DOHH2 (cell line): ENCODE data around the gene HSD11B1.

Experiments
- EZH2phosphoT487 ChIP-seq: fragments of 200-600 bp; sonication (generic); IDR thresholded peaks from 2 replicates; pipeline ENCODE4 v1.6.1; 2017; ENCODE audit warnings: borderline replicate concordance, mild to moderate bottlenecking, antibody characterized with exemption, low read length, moderate library complexity, mixed read lengths
- TF ChIP-seq, protein P1 (sequence below): fragments of 200-600 bp; sonication (generic); IDR thresholded peaks from one replicate; pipeline ENCODE4 v1.5.1; 2014; ENCODE audit warnings: antibody characterized with exemption, mild to moderate bottlenecking, low read depth, low read length; ENCODE audit not compliant: poor library complexity, severe bottlenecking

- no peak for TF ChIP-seq EZH2phosphoT487
- TF ChIP-seq, protein P1, sequence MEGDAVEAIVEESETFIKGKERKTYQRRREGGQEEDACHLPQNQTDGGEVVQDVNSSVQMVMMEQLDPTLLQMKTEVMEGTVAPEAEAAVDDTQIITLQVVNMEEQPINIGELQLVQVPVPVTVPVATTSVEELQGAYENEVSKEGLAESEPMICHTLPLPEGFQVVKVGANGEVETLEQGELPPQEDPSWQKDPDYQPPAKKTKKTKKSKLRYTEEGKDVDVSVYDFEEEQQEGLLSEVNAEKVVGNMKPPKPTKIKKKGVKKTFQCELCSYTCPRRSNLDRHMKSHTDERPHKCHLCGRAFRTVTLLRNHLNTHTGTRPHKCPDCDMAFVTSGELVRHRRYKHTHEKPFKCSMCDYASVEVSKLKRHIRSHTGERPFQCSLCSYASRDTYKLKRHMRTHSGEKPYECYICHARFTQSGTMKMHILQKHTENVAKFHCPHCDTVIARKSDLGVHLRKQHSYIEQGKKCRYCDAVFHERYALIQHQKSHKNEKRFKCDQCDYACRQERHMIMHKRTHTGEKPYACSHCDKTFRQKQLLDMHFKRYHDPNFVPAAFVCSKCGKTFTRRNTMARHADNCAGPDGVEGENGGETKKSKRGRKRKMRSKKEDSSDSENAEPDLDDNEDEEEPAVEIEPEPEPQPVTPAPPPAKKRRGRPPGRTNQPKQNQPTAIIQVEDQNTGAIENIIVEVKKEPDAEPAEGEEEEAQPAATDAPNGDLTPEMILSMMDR, result no peak
Measured at GRCh38 chr1:209732725-209733124, 28.1 kb downstream of the HSD11B1 start.
